ENCODE data around the gene DHRS11.

DNA sequence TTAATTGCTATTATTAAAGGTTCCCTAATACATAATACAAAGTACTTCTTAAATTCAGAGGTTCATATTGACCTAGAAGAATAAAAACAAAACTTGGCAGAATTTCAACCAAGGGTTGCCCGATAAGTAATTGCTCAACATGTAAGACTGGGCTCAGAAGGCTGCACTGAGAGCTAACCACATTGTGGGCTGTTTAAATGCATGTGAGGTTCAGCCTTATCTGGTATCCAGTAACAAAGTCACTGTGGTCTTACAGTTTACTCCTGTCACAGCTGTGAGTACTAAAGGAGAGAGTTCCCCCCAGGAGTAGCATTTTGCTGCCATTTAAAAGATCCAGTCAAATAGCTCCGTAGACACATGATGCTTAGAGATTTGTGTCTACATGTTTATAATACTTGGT is 1.6 kb upstream of the DHRS11 start:
- TF ChIP-seq YY1 (IDR thresholded peaks at IDR 0.05; ENCODE audit: low read depth) (no peak), EP300 (IDR thresholded peaks at IDR 0.05; ENCODE audit: borderline replicate concordance in 1 of 2, low read depth in 1 of 2, low read length in 1 of 2) (no peak), FOXJ3 (CRISPR knock-in tag; IDR thresholded peaks at IDR 0.05) (no peak), POLR2AphosphoS5 (IDR thresholded peaks at IDR 0.05; ENCODE audit: low read depth, low read length) (no peak), MAX (IDR thresholded peaks at IDR 0.05; ENCODE audit: low read depth) (no peak), RXRA (IDR thresholded peaks at IDR 0.05; ENCODE audit: borderline replicate concordance, low read depth) (no peak), RAD21 (IDR thresholded peaks at IDR 0.05; ENCODE audit: low read length) (no peak)
- TF ChIP-seq, protein P1, sequence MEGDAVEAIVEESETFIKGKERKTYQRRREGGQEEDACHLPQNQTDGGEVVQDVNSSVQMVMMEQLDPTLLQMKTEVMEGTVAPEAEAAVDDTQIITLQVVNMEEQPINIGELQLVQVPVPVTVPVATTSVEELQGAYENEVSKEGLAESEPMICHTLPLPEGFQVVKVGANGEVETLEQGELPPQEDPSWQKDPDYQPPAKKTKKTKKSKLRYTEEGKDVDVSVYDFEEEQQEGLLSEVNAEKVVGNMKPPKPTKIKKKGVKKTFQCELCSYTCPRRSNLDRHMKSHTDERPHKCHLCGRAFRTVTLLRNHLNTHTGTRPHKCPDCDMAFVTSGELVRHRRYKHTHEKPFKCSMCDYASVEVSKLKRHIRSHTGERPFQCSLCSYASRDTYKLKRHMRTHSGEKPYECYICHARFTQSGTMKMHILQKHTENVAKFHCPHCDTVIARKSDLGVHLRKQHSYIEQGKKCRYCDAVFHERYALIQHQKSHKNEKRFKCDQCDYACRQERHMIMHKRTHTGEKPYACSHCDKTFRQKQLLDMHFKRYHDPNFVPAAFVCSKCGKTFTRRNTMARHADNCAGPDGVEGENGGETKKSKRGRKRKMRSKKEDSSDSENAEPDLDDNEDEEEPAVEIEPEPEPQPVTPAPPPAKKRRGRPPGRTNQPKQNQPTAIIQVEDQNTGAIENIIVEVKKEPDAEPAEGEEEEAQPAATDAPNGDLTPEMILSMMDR (IDR thresholded peaks at IDR 0.05): no peak
